Breast epithelium (tissue), 3 donors: Measurements from ENCODE around the gene ESPN.

Experiments
- POLR2A ChIP-seq: fragments of 450-650 bp; IDR thresholded peaks from one replicate; pipeline ENCODE4 v1.6.1; 2016; ENCODE audit warnings: antibody characterized with exemption, mild to moderate bottlenecking, moderate library complexity
- TF ChIP-seq, protein P1 (sequence below), 3 donors: fragments of 450-650 bp; IDR thresholded peaks; one replicate each; pipeline ENCODE4 v1.5.1; 2016 to 2017; ENCODE audit warnings: antibody characterized with exemption in 3 of 3, mild to moderate bottlenecking in 3 of 3, moderate library complexity in 3 of 3

DNA sequence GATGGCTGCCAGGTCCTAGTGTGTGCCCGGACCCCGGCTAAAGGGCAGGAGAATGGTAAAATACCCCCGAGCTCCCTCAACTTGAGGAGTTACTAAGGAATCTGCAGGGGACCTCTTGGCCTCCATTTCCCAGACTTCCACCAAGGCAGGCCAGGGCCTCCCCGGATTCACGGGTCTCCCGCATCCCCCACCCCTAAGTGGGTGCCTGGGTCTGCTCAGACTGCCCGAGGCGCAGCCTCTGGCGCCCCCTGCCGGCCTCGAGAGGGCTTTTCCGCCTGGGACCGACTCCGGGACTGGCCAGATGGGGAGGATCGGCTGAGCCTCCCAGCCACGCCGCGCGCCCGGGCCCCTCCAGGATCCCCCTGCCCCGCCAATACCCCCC is 65.2 kb downstream of the ESPN start:
- TF ChIP-seq, protein P1, sequence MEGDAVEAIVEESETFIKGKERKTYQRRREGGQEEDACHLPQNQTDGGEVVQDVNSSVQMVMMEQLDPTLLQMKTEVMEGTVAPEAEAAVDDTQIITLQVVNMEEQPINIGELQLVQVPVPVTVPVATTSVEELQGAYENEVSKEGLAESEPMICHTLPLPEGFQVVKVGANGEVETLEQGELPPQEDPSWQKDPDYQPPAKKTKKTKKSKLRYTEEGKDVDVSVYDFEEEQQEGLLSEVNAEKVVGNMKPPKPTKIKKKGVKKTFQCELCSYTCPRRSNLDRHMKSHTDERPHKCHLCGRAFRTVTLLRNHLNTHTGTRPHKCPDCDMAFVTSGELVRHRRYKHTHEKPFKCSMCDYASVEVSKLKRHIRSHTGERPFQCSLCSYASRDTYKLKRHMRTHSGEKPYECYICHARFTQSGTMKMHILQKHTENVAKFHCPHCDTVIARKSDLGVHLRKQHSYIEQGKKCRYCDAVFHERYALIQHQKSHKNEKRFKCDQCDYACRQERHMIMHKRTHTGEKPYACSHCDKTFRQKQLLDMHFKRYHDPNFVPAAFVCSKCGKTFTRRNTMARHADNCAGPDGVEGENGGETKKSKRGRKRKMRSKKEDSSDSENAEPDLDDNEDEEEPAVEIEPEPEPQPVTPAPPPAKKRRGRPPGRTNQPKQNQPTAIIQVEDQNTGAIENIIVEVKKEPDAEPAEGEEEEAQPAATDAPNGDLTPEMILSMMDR (IDR thresholded peaks at IDR 0.05), result peak; percentile 71 to 81 (median 78)
- no peak for TF ChIP-seq POLR2A
